ENCODE results near the gene FOXP4.

Gene FOXP4

GRCh38 chr6:41625442-41625841 is 79.3 kb downstream of the FOXP4 start:
- DNase-seq (ENCODE audit: low spot score), result no peak

GRCh38 chr6:41626022-41626421 is 79.8 kb downstream of the FOXP4 start:
- DNase-seq (ENCODE audit: low spot score), result no peak

GRCh38 chr6:41626917-41627316 is 80.7 kb downstream of the FOXP4 start:
- DNase-seq (ENCODE audit: low spot score), result no peak

- DNase-seq (ENCODE audit: low spot score), result no peak
Measured at GRCh38 chr6:41629128-41629527, 82.9 kb downstream of the FOXP4 start.

GRCh38 chr6:41630069-41630468 is 83.9 kb downstream of the FOXP4 start:
- no peak for DNase-seq (ENCODE audit: low spot score)

- DNase-seq (ENCODE audit: low spot score), result no peak
Measured at GRCh38 chr6:41630946-41631345, 84.8 kb downstream of the FOXP4 start.

GRCh38 chr6:41633056-41633634 is 87.0 kb downstream of the FOXP4 start:
- no peak for DNase-seq (ENCODE audit: low spot score)

- no peak for DNase-seq (ENCODE audit: low spot score)
Measured at GRCh38 chr6:41634657-41635056, 88.5 kb downstream of the FOXP4 start.

GRCh38 chr6:41635365-41635764 is 89.2 kb downstream of the FOXP4 start:
- DNase-seq (ENCODE audit: low spot score), result no peak

GRCh38 chr6:41636833-41637193 is 90.6 kb downstream of the FOXP4 start:
- DNase-seq (ENCODE audit: low spot score), result no peak

- DNase-seq (ENCODE audit: low spot score), result no peak
Measured at GRCh38 chr6:41637194-41638001, 91.2 kb downstream of the FOXP4 start.

GRCh38 chr6:41638002-41638934 is 92.1 kb downstream of the FOXP4 start, which contains the start of gene MDFI:
TSS of gene MDFI (plus strand) at chr6:41638468. CDS start at chr6:41638750, 282 bp downstream.
- DNase-seq (ENCODE audit: low spot score), result no peak

- no peak for DNase-seq (ENCODE audit: low spot score)
Measured at GRCh38 chr6:41638935-41639808, 93.0 kb downstream of the FOXP4 start.

- DNase-seq (ENCODE audit: low spot score), result no peak
Measured at GRCh38 chr6:41639809-41640371, 93.7 kb downstream of the FOXP4 start.

GRCh38 chr6:41640426-41640825 is 94.2 kb downstream of the FOXP4 start:
- DNase-seq (ENCODE audit: low spot score), result no peak

GRCh38 chr6:41641352-41641925 is 95.3 kb downstream of the FOXP4 start:
- no peak for DNase-seq (ENCODE audit: low spot score)

- no peak for DNase-seq (ENCODE audit: low spot score)
Measured at GRCh38 chr6:41642090-41642959, 96.1 kb downstream of the FOXP4 start.

- DNase-seq (ENCODE audit: low spot score), result no peak
Measured at GRCh38 chr6:41642960-41643898, 97.0 kb downstream of the FOXP4 start.

GRCh38 chr6:41643899-41644269 is 97.7 kb downstream of the FOXP4 start:
- DNase-seq (ENCODE audit: low spot score), result no peak

Data from AG20443 (cell line).